HEK293 (cell line): ENCODE measurements around the gene UBE2G2.

Experiments
- CTCF ChIA-PET: fragments of 350-600 bp; formaldehyde crosslinking; extraction: SDS; loops from one replicate; lab custom pipeline; 2021; ENCODE audit warnings: antibody characterized with exemption; lab: Yijun Ruan, JAX
- POLR2A ChIA-PET: fragments of 300-600 bp; formaldehyde crosslinking; extraction: SDS; loops from one replicate; lab custom pipeline; 2020; ENCODE audit warnings: antibody characterized with exemption, inconsistent platforms; lab: Yijun Ruan, JAX
- H3K27ac ChIP-seq: fragments of 200-500 bp; sonication (Bioruptor generic); 2 replicates; pipeline ENCODE4 v1.5.1; 2014; ENCODE audit warnings: low read depth, low read length, control low read depth, inconsistent platforms; ENCODE audit errors: extremely low read depth
- H3K36me3 ChIP-seq, 2 experiments: fragments of 200-500 bp in 1 of 2; sonication (Bioruptor generic) in 1 of 2; 1 replicate in 1 of 2; 2 replicates in 1 of 2; pipeline ENCODE4 v1.5.1; 2014 to 2017; ENCODE audit warnings: inconsistent platforms in 2 of 2, low read length in 2 of 2; ENCODE audit not compliant: control insufficient read depth in 2 of 2, insufficient read depth in 1 of 2
- H3K4me1 ChIP-seq: fragments of 200-500 bp; sonication (Bioruptor generic); 2 replicates; pipeline ENCODE4 v1.5.1; 2014; ENCODE audit warnings: mild to moderate bottlenecking, low read length, inconsistent platforms; ENCODE audit not compliant: control insufficient read depth, insufficient read depth
- H3K4me3 ChIP-seq: 2 replicates; pipeline ENCODE4 v1.5.1; 2011; ENCODE audit warnings: low read depth, mild to moderate bottlenecking, control low read depth, low read length, moderate library complexity
- H3K9me3 ChIP-seq: fragments of 200-500 bp; sonication (Bioruptor generic); 2 replicates; pipeline ENCODE4 v1.5.1; 2014; ENCODE audit warnings: low read depth, low read length, inconsistent platforms; ENCODE audit not compliant: control insufficient read depth, insufficient read depth
- KLF10 ChIP-seq: fragments of 450-650 bp; IDR thresholded peaks from 2 replicates; pipeline ENCODE4 v1.5.1; 2018; ENCODE audit warnings: missing biosample characterization, mild to moderate bottlenecking, missing genetic modification characterization
- KLF7 ChIP-seq: fragments of 450-650 bp; formaldehyde crosslinking; IDR thresholded peaks from 2 replicates; pipeline ENCODE4 v1.5.1; 2016; ENCODE audit warnings: missing biosample characterization, missing genetic modification characterization, borderline replicate concordance
- SP2 ChIP-seq: fragments of 450-650 bp; formaldehyde crosslinking; IDR thresholded peaks from 2 replicates; pipeline ENCODE4 v1.5.1; 2016; ENCODE audit warnings: missing biosample characterization, missing genetic modification characterization
- TRIM28 ChIP-seq: IDR thresholded peaks from 2 replicates; pipeline ENCODE4 v1.6.1; 2011; ENCODE audit warnings: low read length, control low read depth, borderline replicate concordance
- TSHZ1 ChIP-seq: fragments of 450-650 bp; formaldehyde crosslinking; IDR thresholded peaks from 2 replicates; pipeline ENCODE4 v1.5.1; 2016; ENCODE audit warnings: missing biosample characterization, missing genetic modification characterization, borderline replicate concordance
- WT1 ChIP-seq: fragments of 450-650 bp; formaldehyde crosslinking; IDR thresholded peaks from 2 replicates; pipeline ENCODE4 v1.5.1; 2016; ENCODE audit warnings: missing biosample characterization, missing genetic modification characterization
- ZBTB1 ChIP-seq: fragments of 450-650 bp; formaldehyde crosslinking; IDR thresholded peaks from 2 replicates; pipeline ENCODE4 v1.5.1; 2016; ENCODE audit warnings: missing biosample characterization, missing genetic modification characterization
- ZBTB48 ChIP-seq: fragments of 450-650 bp; formaldehyde crosslinking; IDR thresholded peaks from 2 replicates; pipeline ENCODE4 v1.5.1; 2016; ENCODE audit warnings: missing biosample characterization, missing genetic modification characterization
- ZFP69B ChIP-seq: fragments of 450-650 bp; formaldehyde crosslinking; IDR thresholded peaks from 2 replicates; pipeline ENCODE4 v1.5.1; 2016; ENCODE audit warnings: missing biosample characterization, missing genetic modification characterization
- ZNF133 ChIP-seq: fragments of 450-650 bp; formaldehyde crosslinking; IDR thresholded peaks from 2 replicates; pipeline ENCODE4 v1.5.1; 2016; ENCODE audit warnings: missing biosample characterization, missing genetic modification characterization
- ZNF138 ChIP-seq: fragments of 450-650 bp; formaldehyde crosslinking; IDR thresholded peaks from 2 replicates; pipeline ENCODE4 v1.5.1; 2016; ENCODE audit warnings: missing biosample characterization, missing genetic modification characterization, borderline replicate concordance
- ZNF19 ChIP-seq: fragments of 450-650 bp; formaldehyde crosslinking; IDR thresholded peaks from 2 replicates; pipeline ENCODE4; 2016; ENCODE audit warnings: missing biosample characterization, missing genetic modification characterization, low read depth
- ZNF223 ChIP-seq: fragments of 450-650 bp; formaldehyde crosslinking; IDR thresholded peaks from 2 replicates; pipeline ENCODE4 v1.5.1; 2016; ENCODE audit warnings: missing biosample characterization, missing genetic modification characterization
- ZNF324 ChIP-seq: fragments of 450-650 bp; formaldehyde crosslinking; IDR thresholded peaks from 2 replicates; pipeline ENCODE4 v1.5.1; 2016; ENCODE audit warnings: missing biosample characterization, missing genetic modification characterization
- ZNF362 ChIP-seq: fragments of 450-650 bp; formaldehyde crosslinking; IDR thresholded peaks from 2 replicates; pipeline ENCODE4 v1.5.1; 2016; ENCODE audit warnings: missing biosample characterization, missing genetic modification characterization
- ZNF394 ChIP-seq: fragments of 450-650 bp; formaldehyde crosslinking; IDR thresholded peaks from 2 replicates; pipeline ENCODE4 v1.5.1; 2016; ENCODE audit warnings: missing biosample characterization, missing genetic modification characterization, mild to moderate bottlenecking, moderate library complexity, borderline replicate concordance
- ZNF398 ChIP-seq: fragments of 450-650 bp; formaldehyde crosslinking; IDR thresholded peaks from 2 replicates; pipeline ENCODE4 v1.5.1; 2017; ENCODE audit warnings: missing biosample characterization, missing genetic modification characterization
- ZNF433 ChIP-seq: fragments of 450-650 bp; formaldehyde crosslinking; IDR thresholded peaks from 2 replicates; pipeline ENCODE4 v1.5.1; 2016; ENCODE audit warnings: missing biosample characterization, missing genetic modification characterization, low read depth
- ZNF48 ChIP-seq: fragments of 450-650 bp; formaldehyde crosslinking; IDR thresholded peaks from 2 replicates; pipeline ENCODE4 v1.5.1; 2016; ENCODE audit warnings: missing biosample characterization, missing genetic modification characterization
- ZNF529 ChIP-seq: fragments of 450-650 bp; formaldehyde crosslinking; IDR thresholded peaks from 2 replicates; pipeline ENCODE4 v1.5.1; 2017; ENCODE audit warnings: missing genetic modification characterization, missing biosample characterization; ENCODE audit not compliant: insufficient replicate concordance
- ZNF544 ChIP-seq: fragments of 450-650 bp; formaldehyde crosslinking; IDR thresholded peaks from 2 replicates; pipeline ENCODE4 v1.5.0; 2017; ENCODE audit warnings: missing biosample characterization, missing genetic modification characterization
- ZNF549 ChIP-seq: fragments of 450-650 bp; IDR thresholded peaks from 2 replicates; pipeline ENCODE4 v1.5.1; 2018; ENCODE audit warnings: missing biosample characterization, missing genetic modification characterization, mild to moderate bottlenecking, inconsistent platforms, moderate library complexity
- ZNF600 ChIP-seq: fragments of 450-650 bp; formaldehyde crosslinking; IDR thresholded peaks from 2 replicates; pipeline ENCODE4 v1.5.1; 2016; ENCODE audit warnings: missing biosample characterization, missing genetic modification characterization
- ZNF639 ChIP-seq: fragments of 450-650 bp; formaldehyde crosslinking; IDR thresholded peaks from 2 replicates; pipeline ENCODE4 v1.5.1; 2016; ENCODE audit warnings: missing biosample characterization, missing genetic modification characterization
- ZNF658 ChIP-seq: fragments of 450-650 bp; formaldehyde crosslinking; IDR thresholded peaks from 2 replicates; pipeline ENCODE4; 2016; ENCODE audit warnings: missing biosample characterization, missing genetic modification characterization
- ZNF777 ChIP-seq: fragments of 450-650 bp; formaldehyde crosslinking; IDR thresholded peaks from 2 replicates; pipeline ENCODE4 v1.5.1; 2017; ENCODE audit warnings: missing biosample characterization, missing genetic modification characterization, borderline replicate concordance
- ZNF785 ChIP-seq: fragments of 450-650 bp; formaldehyde crosslinking; IDR thresholded peaks from 2 replicates; pipeline ENCODE4 v1.5.1; 2016; ENCODE audit warnings: missing biosample characterization, missing genetic modification characterization
- ZSCAN30 ChIP-seq: fragments of 450-650 bp; IDR thresholded peaks from 2 replicates; pipeline ENCODE4 v1.5.1; 2018; ENCODE audit warnings: missing biosample characterization, mild to moderate bottlenecking, missing genetic modification characterization, moderate library complexity

The UBE2G2 gene

GRCh38 chr21:44845418-44846223, 44.0 kb upstream of the UBE2G2 start (continued):
- TF ChIP-seq TSHZ1 (tag by site-specific recombination) (no peak), ZNF138 (tag by site-specific recombination) (no peak), WT1 (tag by site-specific recombination) (no peak), ZBTB1 (tag by site-specific recombination) (no peak), ZNF658 (tag by site-specific recombination) (no peak), ZNF223 (no peak), ZNF398 (tag by site-specific recombination) (no peak), ZNF133 (tag by site-specific recombination) (no peak), ZNF549 (no peak), ZNF529 (no peak), ZNF600 (tag by site-specific recombination) (peak; percentile 89), ZNF544 (tag by site-specific recombination) (no peak), ZNF777 (no peak), ZNF362 (tag by site-specific recombination) (no peak), SP2 (peak; percentile 62), ZNF639 (no peak), KLF10 (tag by site-specific recombination) (no peak), ZNF394 (peak; percentile 82), ZNF48 (no peak), KLF7 (no peak), ZBTB48 (tag by site-specific recombination) (no peak)

- Histone ChIP-seq H3K27ac (no peak overlapping the region), H3K4me1 (no peaks in the 10 kb centered on the region), H3K36me3 (peaks cover 0 to 8% of the 10 kb centered on the region in 2 experiments; a peak in 2 of 3 replicates), H3K9me3 (no peaks in the 10 kb centered on the region), H3K4me3 (no peak overlapping the region)
- TF ChIP-seq ZNF785 (tag by site-specific recombination) (no peak), ZNF324 (tag by site-specific recombination) (no peak), ZNF19 (tag by site-specific recombination) (no peak), ZNF433 (tag by site-specific recombination) (no peak), KLF10 (tag by site-specific recombination) (no peak), ZFP69B (tag by site-specific recombination) (no peak), ZSCAN30 (tag by site-specific recombination) (no peak), TRIM28 (no peak)
- CTCF ChIA-PET = no interaction called here
- POLR2A ChIA-PET = no interaction called here
Measured at GRCh38 chr21:44844256-44844655, 42.6 kb upstream of the UBE2G2 start.
